BLaER1 treated with 17β-estradiol and CSF1 and Interleukin-3, amounts not matched to agents 10 nM and 100 nM (cell line): ENCODE measurements around the gene CACNB4.
A peak's percentile ranks its signal among the peaks of the same experiment; 100 is the strongest.

ENCODE experiments used
- H3K27ac ChIP-seq, 11 experiments: shearing (Covaris generic); formaldehyde crosslinking; 2 replicates each; pipeline ENCODE4 v1.8.1; 2022
- H3K27me3 ChIP-seq, 11 experiments: shearing (Covaris generic); formaldehyde crosslinking; 2 replicates each; pipeline ENCODE4 v1.8.1; 2022
- H3K36me3 ChIP-seq, 11 experiments: shearing (Covaris generic); formaldehyde crosslinking; 2 replicates each; pipeline ENCODE4 v1.8.1; 2022
- H3K4me1 ChIP-seq, 10 experiments: shearing (Covaris generic); formaldehyde crosslinking; 2 replicates each; pipeline ENCODE4 v1.8.1; 2022
- H3K4me2 ChIP-seq, 11 experiments: shearing (Covaris generic); formaldehyde crosslinking; 2 replicates each; pipeline ENCODE4 v1.8.1; 2022
- H3K4me3 ChIP-seq, 10 experiments: shearing (Covaris generic); formaldehyde crosslinking; 2 replicates each; pipeline ENCODE4 v1.8.1; 2022
- H3K9ac ChIP-seq, 11 experiments: shearing (Covaris generic); formaldehyde crosslinking; 2 replicates each; pipeline ENCODE4 v1.8.1; 2022
- H3K9me3 ChIP-seq, 11 experiments: shearing (Covaris generic); formaldehyde crosslinking; replicated peaks in 1 of 11; 2 replicates each; pipeline ENCODE4 v1.8.1; 2022
- H4K20me1 ChIP-seq, 11 experiments: shearing (Covaris generic); formaldehyde crosslinking; 2 replicates each; pipeline ENCODE4 v1.8.1; 2022
- Cebpa-rat ChIP-seq, 11 experiments: shearing (Covaris generic); IDR thresholded peaks; 2 replicates each; pipeline ENCODE4 v1.8.1; 2022

CACNB4 gene

GRCh38 chr2:151907286-151908203 is 191.3 kb downstream of the CACNB4 start:
- Histone ChIP-seq H3K4me1 (peaks cover 10 to 54% (median 14%) of the 10 kb centered on the region in 10 experiments; a peak in 19 of 20 replicates), H3K9me3 (peaks cover 0 to 11% (median 0%) of the 10 kb centered on the region in 11 experiments; a peak in 4 of 22 replicates), H3K27me3 (no peaks in the 10 kb centered on the region), H3K4me3 (no peak overlapping the region), H3K36me3 (no peaks in the 10 kb centered on the region), H3K27ac (no peak overlapping the region; a peak in 1 of 22 replicates), H3K4me2 (peak overlapping the region in 3 of 11 experiments; percentile 26 to 79 (median 71); a peak in 5 of 22 replicates), H3K9ac (no peak overlapping the region), H4K20me1 (no peaks in the 10 kb centered on the region)
- no peak for TF ChIP-seq Cebpa-rat (IDR thresholded peaks at IDR 0.05)

- Histone ChIP-seq H3K27ac (no peak overlapping the region), H3K4me2 (peak overlapping the region in 10 of 11 experiments; percentile 22 to 79 (median 44); a peak in 20 of 22 replicates), H3K4me3 (no peak overlapping the region), H3K27me3 (no peaks in the 10 kb centered on the region), H3K36me3 (no peaks in the 10 kb centered on the region), H4K20me1 (no peaks in the 10 kb centered on the region), H3K4me1 (peaks cover 10 to 54% (median 14%) of the 10 kb centered on the region in 10 experiments; a peak in 19 of 20 replicates), H3K9me3 (peaks cover 0 to 11% (median 0%) of the 10 kb centered on the region in 11 experiments; a peak in 4 of 22 replicates), H3K9ac (no peak overlapping the region)
- TF ChIP-seq Cebpa-rat (IDR thresholded peaks at IDR 0.05) = no peak
Measured at GRCh38 chr2:151906633-151906998, 192.2 kb downstream of the CACNB4 start.

- Histone ChIP-seq H4K20me1 (no peaks in the 10 kb centered on the region), H3K27ac (no peak overlapping the region), H3K9me3 (peaks cover 0 to 11% (median 0%) of the 10 kb centered on the region in 11 experiments; a peak in 4 of 22 replicates), H3K4me2 (peak overlapping the region in 10 of 11 experiments; percentile 22 to 79 (median 44); a peak in 20 of 22 replicates), H3K27me3 (no peaks in the 10 kb centered on the region), H3K4me1 (peaks cover 10 to 54% (median 14%) of the 10 kb centered on the region in 10 experiments; a peak in 19 of 20 replicates), H3K9ac (no peak overlapping the region), H3K4me3 (no peak overlapping the region), H3K36me3 (no peaks in the 10 kb centered on the region)
- no peak for TF ChIP-seq Cebpa-rat (IDR thresholded peaks at IDR 0.05)
Measured at GRCh38 chr2:151905963-151906632, 192.7 kb downstream of the CACNB4 start.

- Histone ChIP-seq H3K27ac (peak overlapping the region in 3 of 11 experiments; percentile 52 to 63 (median 54); a peak in 6 of 22 replicates), H3K27me3 (no peaks in the 10 kb centered on the region), H3K4me1 (peaks cover 10 to 66% (median 14%) of the 10 kb centered on the region in 10 experiments; a peak in 19 of 20 replicates), H3K9ac (no peak overlapping the region), H4K20me1 (no peaks in the 10 kb centered on the region), H3K4me2 (peak overlapping the region in 4 of 11 experiments; percentile 26 to 79 (median 62); a peak in 8 of 22 replicates), H3K36me3 (no peaks in the 10 kb centered on the region), H3K4me3 (no peak overlapping the region), H3K9me3 (no peaks in the 10 kb centered on the region)
- no peak for TF ChIP-seq Cebpa-rat (IDR thresholded peaks at IDR 0.05)
Measured at GRCh38 chr2:151904807-151905206, 194.0 kb downstream of the CACNB4 start.

GRCh38 chr2:151904021-151904420 is 194.8 kb downstream of the CACNB4 start:
- no peak overlapping the region for H3K9ac ChIP-seq
- H3K9me3 ChIP-seq = no peaks in the 10 kb centered on the region
- H3K4me1 ChIP-seq = peaks cover 10 to 74% (median 14%) of the 10 kb centered on the region in 10 experiments; a peak in 19 of 20 replicates
- no peaks in the 10 kb centered on the region for H4K20me1 ChIP-seq
- no peaks in the 10 kb centered on the region for H3K36me3 ChIP-seq
- H3K4me2 ChIP-seq = peak overlapping the region in 3 of 11 experiments; percentile 54 to 79 (median 71); a peak in 4 of 22 replicates
- H3K27ac ChIP-seq = peak overlapping the region in 2 of 11 experiments; percentile 54 to 63; a peak in 4 of 22 replicates
- TF ChIP-seq Cebpa-rat (IDR thresholded peaks at IDR 0.05) = no peak
- no peaks in the 10 kb centered on the region for H3K27me3 ChIP-seq
- no peak overlapping the region for H3K4me3 ChIP-seq

- no peak overlapping the region for H3K4me3 ChIP-seq
- H3K36me3 ChIP-seq = no peaks in the 10 kb centered on the region
Measured at GRCh38 chr2:151902829-151903228, 196.0 kb downstream of the CACNB4 start.

GRCh38 chr2:151900331-151900730 is 198.5 kb downstream of the CACNB4 start:
- H3K4me3 ChIP-seq = no peak overlapping the region
- no peaks in the 10 kb centered on the region for H3K27me3 ChIP-seq
- TF ChIP-seq Cebpa-rat (IDR thresholded peaks at IDR 0.05) = no peak
- H4K20me1 ChIP-seq = no peaks in the 10 kb centered on the region
- H3K9ac ChIP-seq = no peak overlapping the region
- no peaks in the 10 kb centered on the region for H3K36me3 ChIP-seq
- H3K27ac ChIP-seq = no peak overlapping the region
- peaks cover 0 to 10% (median 6%) of the 10 kb centered on the region in 11 experiments; a peak in 11 of 22 replicates for H3K9me3 ChIP-seq
- H3K4me2 ChIP-seq = peak overlapping the region in 3 of 11 experiments; percentile 18 to 62 (median 32); a peak in 5 of 22 replicates
- H3K4me1 ChIP-seq = peaks cover 0 to 42% (median under 1%) of the 10 kb centered on the region in 10 experiments; a peak in 9 of 20 replicates

More at GRCh38 chr2:151902829-151903228, 196.0 kb downstream of the CACNB4 start:
- Histone ChIP-seq H3K4me1 (peaks cover 10 to 67% (median 14%) of the 10 kb centered on the region in 10 experiments; a peak in 19 of 20 replicates), H3K4me2 (no peak overlapping the region), H3K27me3 (no peaks in the 10 kb centered on the region), H3K9ac (no peak overlapping the region), H3K27ac (no peak overlapping the region), H3K9me3 (no peaks in the 10 kb centered on the region), H4K20me1 (no peaks in the 10 kb centered on the region)
- no peak for TF ChIP-seq Cebpa-rat (IDR thresholded peaks at IDR 0.05)

GRCh38 chr2:151899156-151899555 is 199.7 kb downstream of the CACNB4 start:
- Histone ChIP-seq H3K9me3 (peaks cover 6 to 21% (median 12%) of the 10 kb centered on the region in 11 experiments; a peak in 21 of 22 replicates), H3K4me2 (peak overlapping the region in 1 of 11 experiments; percentile 26; a peak in 1 of 22 replicates), H3K27me3 (no peaks in the 10 kb centered on the region), H3K4me3 (no peak overlapping the region), H3K4me1 (peaks cover 0 to 30% (median 0%) of the 10 kb centered on the region in 10 experiments; a peak in 6 of 20 replicates), H3K36me3 (no peaks in the 10 kb centered on the region), H3K9ac (no peak overlapping the region), H4K20me1 (no peaks in the 10 kb centered on the region), H3K27ac (no peak overlapping the region)
- no peak for TF ChIP-seq Cebpa-rat (IDR thresholded peaks at IDR 0.05)
